ENCODE data around the gene COL27A1. TPM values are rescaled to one million over a fixed set of nuclear protein-coding genes. Genes with fewer than 3 reads are reported as not detected.
"Not testable (repeated sequence)": the region's sequence is repeated elsewhere in the genome, so short reads cannot be mapped to it uniquely, and the experiment has no call there.

The COL27A1 gene
- total RNA-seq, 2 experiments from 2014 or later, result 0.50 to 1.2 TPM

- CTCF ChIA-PET, result no interaction called here
These were observed 24.2 kb downstream of the COL27A1 start for GRCh38 chr9:114179516-114179915.

DNA sequence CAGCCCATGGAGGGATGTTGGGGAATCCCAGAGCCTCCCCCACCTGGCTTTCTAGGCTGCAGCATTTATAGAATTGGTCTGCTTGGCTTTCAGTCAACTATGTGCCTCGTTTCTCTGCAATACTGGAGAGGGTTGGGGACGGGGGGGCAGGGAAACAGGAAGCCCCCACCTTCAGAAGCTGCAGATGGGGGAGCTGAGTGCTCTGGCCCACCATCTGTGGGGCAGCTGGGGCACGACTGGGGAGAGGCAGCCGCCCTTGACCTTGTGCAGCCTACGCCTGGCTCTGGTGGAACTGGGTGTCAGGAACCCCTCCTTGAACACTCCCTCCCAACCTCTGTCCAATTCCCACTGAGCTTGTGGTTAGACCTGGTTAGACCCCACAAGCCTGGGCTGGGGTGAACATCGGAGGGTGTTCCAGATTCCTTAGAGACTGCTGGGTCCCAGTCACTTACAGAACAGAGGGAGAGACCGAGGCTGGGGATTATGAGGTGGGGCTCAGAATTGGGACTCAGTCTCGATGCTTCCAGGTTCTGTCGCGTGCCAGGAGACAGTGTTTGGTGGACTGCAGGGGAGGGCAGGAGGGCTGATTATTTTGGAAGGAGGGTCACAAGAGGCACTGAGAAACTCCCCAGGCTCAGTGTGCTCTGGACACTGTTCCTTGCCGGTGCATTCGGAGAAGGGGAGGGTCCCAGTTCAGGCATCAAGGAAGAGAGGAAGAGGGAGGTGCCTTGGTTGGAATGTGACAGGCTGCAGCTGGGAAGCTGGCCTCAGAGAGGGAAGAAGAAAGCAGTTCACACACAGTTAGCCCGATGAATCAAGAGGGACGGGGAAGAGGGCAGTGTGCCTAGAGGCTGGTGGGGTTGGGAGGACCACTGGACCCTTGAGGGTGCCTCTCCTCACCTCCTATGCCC, 25.6 kb downstream of the COL27A1 start:
- Mint-ChIP-seq H3K27ac (no peak overlapping the region), H3K4me3 (no peak overlapping the region), H3K27me3 (peaks cover 4% of the 10 kb centered on the region), H3K4me1 (no peaks in the 10 kb centered on the region), H3K9me3 (no peaks in the 10 kb centered on the region), H3K36me3 (ENCODE audit: low read depth) (no peaks in the 10 kb centered on the region)
- no peak for DNase-seq
- ChIA-PET CTCF (no interaction called here), POLR2A (no interaction called here)

More at GRCh38 chr9:114179516-114179915, 24.2 kb downstream of the COL27A1 start:
- H3K4me1 Mint-ChIP-seq, result no peaks in the 10 kb centered on the region
- H3K36me3 Mint-ChIP-seq (ENCODE audit: low read depth), result no peaks in the 10 kb centered on the region
- H3K27me3 Mint-ChIP-seq, result peaks cover 4% of the 10 kb centered on the region
- no peak for DNase-seq
- H3K9me3 Mint-ChIP-seq, result no peaks in the 10 kb centered on the region
- H3K4me3 Mint-ChIP-seq, result no peak overlapping the region
- POLR2A ChIA-PET, result no interaction called here
- H3K27ac Mint-ChIP-seq, result no peak overlapping the region

- Mint-ChIP-seq H3K9me3 (no peaks in the 10 kb centered on the region), H3K4me3 (no peak overlapping the region), H3K4me1 (no peaks in the 10 kb centered on the region), H3K36me3 (ENCODE audit: low read depth) (no peaks in the 10 kb centered on the region), H3K27ac (no peak overlapping the region), H3K27me3 (peaks cover 2% of the 10 kb centered on the region)
- ChIA-PET CTCF (interaction anchor here (1.1 kb wide), 1 partner anchor 27 kb away, joined by 3 read pairs; the partner anchor contains the start of gene COL27A1), POLR2A (interaction anchor here (0.7 kb wide), 1 partner anchor 283 kb away, joined by 4 read pairs; no protein-coding TSS in a partner anchor)
- DNase-seq, result no peak
These were observed 26.5 kb downstream of the COL27A1 start for GRCh38 chr9:114181607-114182409.

- Mint-ChIP-seq H3K36me3 (ENCODE audit: low read depth) (no peaks in the 10 kb centered on the region), H3K27ac (no peak overlapping the region), H3K4me1 (no peaks in the 10 kb centered on the region), H3K9me3 (no peaks in the 10 kb centered on the region), H3K4me3 (no peak overlapping the region), H3K27me3 (no peaks in the 10 kb centered on the region)
- ChIA-PET CTCF (no interaction called here), POLR2A (no interaction called here)
- no peak for DNase-seq
These were observed 27.7 kb downstream of the COL27A1 start for GRCh38 chr9:114183006-114183405.

- POLR2A ChIA-PET, result no interaction called here
- no peak overlapping the region for H3K4me3 Mint-ChIP-seq
- no peaks in the 10 kb centered on the region for H3K9me3 Mint-ChIP-seq
- no peak overlapping the region for H3K27ac Mint-ChIP-seq
- CTCF ChIA-PET, result no interaction called here
- no peak for DNase-seq
- H3K27me3 Mint-ChIP-seq, result peaks cover 2% of the 10 kb centered on the region
- no peaks in the 10 kb centered on the region for H3K36me3 Mint-ChIP-seq (ENCODE audit: low read depth)
- no peaks in the 10 kb centered on the region for H3K4me1 Mint-ChIP-seq
These were observed 28.7 kb downstream of the COL27A1 start for GRCh38 chr9:114184071-114184470.

DNA sequence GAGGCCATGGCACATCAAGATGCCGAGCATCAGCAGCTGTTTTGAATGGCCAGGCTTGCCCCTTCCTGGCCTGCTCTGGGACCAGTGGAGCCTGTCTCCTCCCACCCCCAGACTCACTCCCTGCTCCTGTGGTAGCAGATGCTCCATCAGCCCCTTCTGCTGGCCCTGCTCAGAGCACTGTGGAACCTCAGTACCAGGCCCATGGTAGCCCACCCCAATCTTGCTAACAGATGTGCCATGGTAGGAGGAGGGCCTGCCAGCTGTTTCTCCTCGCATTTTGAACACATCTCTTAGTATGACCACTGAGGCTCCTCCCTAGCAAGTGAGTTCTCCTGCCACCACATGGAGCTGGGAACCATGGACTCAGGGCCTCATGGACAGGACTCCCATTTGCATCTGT, 29.5 kb downstream of the COL27A1 start:
- Mint-ChIP-seq H3K27ac (no peak overlapping the region), H3K4me3 (no peak overlapping the region), H3K4me1 (no peaks in the 10 kb centered on the region), H3K9me3 (no peaks in the 10 kb centered on the region), H3K36me3 (ENCODE audit: low read depth) (no peaks in the 10 kb centered on the region), H3K27me3 (peaks cover 3% of the 10 kb centered on the region)
- no peak for DNase-seq
- CTCF ChIA-PET, result interaction anchor here (0.8 kb wide), 1 partner anchor 102 kb away, joined by 3 read pairs; no protein-coding TSS in a partner anchor
- POLR2A ChIA-PET, result interaction anchor here (0.6 kb wide), 1 partner anchor 175 kb away, joined by 3 read pairs; no protein-coding TSS in a partner anchor

DNA sequence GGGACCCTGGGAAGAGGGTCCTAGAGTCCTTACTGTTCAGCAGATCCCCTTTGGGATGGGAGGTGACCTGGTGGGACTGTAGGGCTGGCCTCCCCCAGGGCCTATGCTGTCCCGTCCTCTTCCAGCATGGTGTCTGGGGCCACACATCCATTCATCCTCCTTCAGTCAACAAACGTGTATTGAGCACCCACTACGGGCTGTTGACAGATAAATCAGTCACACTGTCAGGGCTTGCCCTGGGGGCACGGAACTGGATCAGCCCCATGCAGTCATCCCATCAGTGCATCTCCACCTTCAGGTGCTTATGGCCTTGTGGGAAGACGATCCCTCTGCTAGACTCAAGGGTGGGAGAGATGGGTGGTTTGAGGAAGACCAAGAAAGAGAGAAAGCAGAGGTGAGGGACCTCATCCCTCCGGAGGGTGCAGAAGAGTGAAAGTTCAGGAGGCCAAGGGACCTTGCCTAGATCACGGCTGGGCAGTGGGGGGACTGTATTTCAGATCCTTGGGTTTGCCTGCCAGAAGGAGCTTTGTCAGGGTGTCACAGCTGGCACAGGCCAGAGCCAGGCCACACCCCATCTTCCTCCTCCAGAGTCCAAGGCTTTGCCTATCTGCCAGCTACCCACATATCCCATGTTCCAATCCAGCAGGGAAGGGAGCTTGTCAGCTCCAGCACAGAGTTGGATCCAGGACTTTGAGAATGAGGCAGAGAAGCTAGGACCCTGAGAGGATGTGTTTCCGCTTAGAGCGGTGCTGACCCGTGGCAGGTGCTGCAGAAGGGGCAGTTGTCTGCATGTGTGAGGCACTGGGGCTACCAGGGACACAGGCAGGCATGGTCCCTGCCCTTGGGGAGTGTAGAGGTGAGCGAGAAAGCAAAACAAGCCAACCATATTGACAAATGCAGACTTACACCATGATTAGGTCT, 30.5 kb downstream of the COL27A1 start:
- H3K27ac Mint-ChIP-seq, result no peak overlapping the region
- H3K4me3 Mint-ChIP-seq, result no peak overlapping the region
- peaks cover 3% of the 10 kb centered on the region for H3K27me3 Mint-ChIP-seq
- ChIA-PET POLR2A (no interaction called here), CTCF (no interaction called here)
- DNase-seq, result no peak
- H3K4me1 Mint-ChIP-seq, result no peaks in the 10 kb centered on the region
- no peaks in the 10 kb centered on the region for H3K36me3 Mint-ChIP-seq (ENCODE audit: low read depth)
- H3K9me3 Mint-ChIP-seq, result peaks cover 3% of the 10 kb centered on the region

GRCh38 chr9:114186605-114187289, 31.4 kb downstream of the COL27A1 start:
- Mint-ChIP-seq H3K27ac (no peak overlapping the region), H3K4me1 (no peaks in the 10 kb centered on the region), H3K36me3 (ENCODE audit: low read depth) (no peaks in the 10 kb centered on the region), H3K4me3 (no peak overlapping the region), H3K9me3 (peaks cover 3% of the 10 kb centered on the region), H3K27me3 (peaks cover 3% of the 10 kb centered on the region)
- CTCF ChIA-PET, result interaction anchor here (1.0 to 1.3 kb wide), 2 partner anchors 104 kb away, joined by 3 to 5 read pairs; no protein-coding TSS in a partner anchor
- POLR2A ChIA-PET, result no interaction called here
- DNase-seq, result no peak

GRCh38 chr9:114187827-114188226, 32.5 kb downstream of the COL27A1 start:
- POLR2A ChIA-PET, result no interaction called here
- Mint-ChIP-seq H3K9me3 (peaks cover 3% of the 10 kb centered on the region), H3K4me3 (no peak overlapping the region), H3K4me1 (no peaks in the 10 kb centered on the region), H3K36me3 (ENCODE audit: low read depth) (no peaks in the 10 kb centered on the region), H3K27ac (no peak overlapping the region), H3K27me3 (peaks cover 3% of the 10 kb centered on the region)
- no peak for DNase-seq
- CTCF ChIA-PET, result interaction anchor here (1.3 kb wide), 1 partner anchor 105 kb away, joined by 5 read pairs; no protein-coding TSS in a partner anchor

DNA sequence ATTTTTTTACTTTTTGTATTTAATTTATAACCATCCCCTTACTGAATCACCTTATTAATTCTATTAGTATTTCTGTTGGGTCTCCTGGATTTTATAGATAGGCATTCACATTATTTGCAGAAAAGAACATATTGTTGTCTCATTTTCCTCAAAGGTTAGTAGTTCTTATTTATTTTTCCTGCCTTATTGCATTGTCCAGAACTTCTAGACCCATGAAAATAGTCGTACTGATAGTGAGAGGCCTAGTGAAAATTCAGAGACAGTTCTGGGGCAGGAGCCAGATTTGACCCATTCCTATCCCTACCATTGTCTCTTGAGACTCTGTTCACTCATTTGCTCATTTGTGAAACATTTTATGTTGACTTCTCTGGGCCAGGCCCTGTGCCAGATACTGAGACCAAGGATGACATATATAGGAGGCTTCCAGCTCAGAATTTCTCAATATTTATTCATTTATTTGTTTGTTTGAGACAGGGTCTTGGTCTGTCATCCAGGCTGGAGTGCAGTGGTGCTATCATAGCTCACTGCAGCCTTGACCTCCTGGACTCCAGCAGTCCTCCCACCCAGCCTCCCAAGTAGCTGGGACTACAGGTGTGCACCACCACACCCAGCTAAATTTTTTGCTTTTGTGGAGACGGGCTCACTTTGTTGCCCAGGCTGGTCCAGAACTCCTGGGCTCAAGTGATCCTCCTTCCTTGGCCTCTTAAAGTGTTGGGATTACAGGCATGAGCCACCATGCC, 34.7 kb downstream of the COL27A1 start:
- H3K4me1 Mint-ChIP-seq, result no peaks in the 10 kb centered on the region
- peaks cover 3% of the 10 kb centered on the region for H3K9me3 Mint-ChIP-seq
- no peak overlapping the region for H3K27ac Mint-ChIP-seq
- ChIA-PET CTCF (no interaction called here), POLR2A (no interaction called here)
- no peaks in the 10 kb centered on the region for H3K36me3 Mint-ChIP-seq (ENCODE audit: low read depth)
- H3K4me3 Mint-ChIP-seq, result no peak overlapping the region
- DNase-seq, result no peak
- H3K27me3 Mint-ChIP-seq, result peaks cover 3% of the 10 kb centered on the region

DNA sequence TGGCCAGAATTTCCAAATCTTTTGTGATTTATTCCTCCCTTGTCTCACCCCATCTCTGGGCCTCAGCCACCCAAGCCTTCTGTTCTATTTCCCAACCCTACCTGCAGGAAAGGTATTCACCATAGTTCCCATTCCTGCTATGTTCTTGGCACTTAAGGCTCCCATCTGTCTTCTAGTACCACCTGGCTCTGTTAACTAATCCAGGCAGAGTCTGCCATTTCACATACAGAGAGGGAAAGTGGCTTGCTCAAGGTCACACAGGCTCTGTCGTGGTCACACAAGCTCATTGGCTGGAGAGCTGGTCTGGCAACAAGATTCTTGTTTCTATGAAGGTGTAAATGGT, 35.2 kb downstream of the COL27A1 start:
- H3K4me1 Mint-ChIP-seq, result no peaks in the 10 kb centered on the region
- peaks cover 3% of the 10 kb centered on the region for H3K27me3 Mint-ChIP-seq
- ChIA-PET POLR2A (no interaction called here), CTCF (no interaction called here)
- no peaks in the 10 kb centered on the region for H3K36me3 Mint-ChIP-seq (ENCODE audit: low read depth)
- H3K9me3 Mint-ChIP-seq, result peaks cover 3% of the 10 kb centered on the region
- H3K27ac Mint-ChIP-seq, result no peak overlapping the region
- no peak for DNase-seq
- H3K4me3 Mint-ChIP-seq, result no peak overlapping the region

DNA sequence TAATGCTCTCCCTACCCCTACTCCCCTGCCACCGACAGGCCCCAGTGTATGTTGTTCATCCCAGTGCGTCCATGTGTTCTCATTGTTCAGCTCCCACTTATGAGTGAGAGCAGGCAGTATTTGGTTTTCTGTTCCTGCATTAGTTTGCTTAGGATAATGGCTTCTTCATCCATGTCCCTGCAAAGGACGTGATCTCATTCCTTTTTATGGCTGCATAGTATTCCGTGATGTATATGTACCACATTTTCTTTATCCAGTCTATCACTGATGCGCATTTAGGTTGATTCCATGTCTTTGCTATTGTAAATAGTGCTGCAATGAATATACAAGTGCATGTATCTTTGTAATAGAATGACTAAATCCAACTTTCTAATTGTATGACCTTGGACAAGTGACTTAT, 36.1 kb downstream of the COL27A1 start:
- H3K36me3 Mint-ChIP-seq (ENCODE audit: low read depth); H3K4me3 Mint-ChIP-seq; H3K27ac Mint-ChIP-seq; DNase-seq; H3K9me3 Mint-ChIP-seq; H3K27me3 Mint-ChIP-seq; POLR2A ChIA-PET; H3K4me1 Mint-ChIP-seq; CTCF ChIA-PET: not testable (repeated sequence)
